ENCODE data around the gene CRX.

DNA sequence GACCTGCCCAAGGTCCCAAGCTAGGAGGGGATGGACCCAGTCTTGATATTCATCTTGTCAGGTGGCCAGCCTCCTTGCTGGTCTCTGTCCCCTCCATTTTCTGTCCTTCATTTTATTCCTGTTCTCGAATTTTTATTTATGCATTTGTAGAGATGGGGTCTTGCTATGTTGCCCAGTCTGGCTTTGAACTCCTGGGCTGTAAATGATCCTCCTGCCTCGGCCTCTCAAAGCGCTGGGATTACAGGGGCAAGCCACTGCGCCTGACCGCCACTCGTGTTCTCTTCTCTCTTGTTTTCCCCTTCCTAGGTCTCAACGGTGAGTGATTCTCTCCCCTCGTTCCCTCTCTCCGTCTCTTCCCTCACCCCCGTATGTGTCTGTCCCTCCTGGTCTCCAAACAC, 26.7 kb downstream of the CRX start:
- TF ChIP-seq CTCF (IDR thresholded peaks at IDR 0.05) (no peak), EZH2 (IDR thresholded peaks at IDR 0.05) (no peak)

Data from neural progenitor cell (in vitro differentiated cells).